Measurements from ENCODE around the gene PRKAR1B.

GRCh38 chr7:651032-651728, 75.9 kb downstream of the PRKAR1B start:
- TF ChIP-seq CTCF (tag by site-specific recombination; IDR thresholded peaks at IDR 0.05) (no peak), ZNF223 (tag by site-specific recombination; IDR thresholded peaks at IDR 0.05) (no peak), ZNF76 (tag by site-specific recombination; IDR thresholded peaks at IDR 0.05; ENCODE audit: borderline replicate concordance, low read depth) (no peak), ZNF302 (tag by site-specific recombination; IDR thresholded peaks at IDR 0.05; ENCODE audit: low read depth) (no peak), ZNF18 (tag by site-specific recombination; IDR thresholded peaks at IDR 0.05) (no peak; the same call in 1 of the 2 replicates), AEBP2 (tag by site-specific recombination; IDR thresholded peaks at IDR 0.05; ENCODE audit: borderline replicate concordance) (no peak), ZBTB7A (tag by site-specific recombination; IDR thresholded peaks at IDR 0.05; ENCODE audit: low read depth) (no peak), ZNF112 (tag by site-specific recombination; IDR thresholded peaks at IDR 0.05) (no peak), ZFP3 (tag by site-specific recombination; IDR thresholded peaks at IDR 0.05; ENCODE audit: low read depth) (no peak), ZBTB26 (tag by site-specific recombination; optimal IDR thresholded peaks at IDR 0.05) (no peak)
